Measurements from ENCODE around the gene ABI2.
"Not testable (repeated sequence)": the region's sequence is repeated elsewhere in the genome, so short reads cannot be mapped to it uniquely, and the experiment has no call there.

ABI2 gene

DNA sequence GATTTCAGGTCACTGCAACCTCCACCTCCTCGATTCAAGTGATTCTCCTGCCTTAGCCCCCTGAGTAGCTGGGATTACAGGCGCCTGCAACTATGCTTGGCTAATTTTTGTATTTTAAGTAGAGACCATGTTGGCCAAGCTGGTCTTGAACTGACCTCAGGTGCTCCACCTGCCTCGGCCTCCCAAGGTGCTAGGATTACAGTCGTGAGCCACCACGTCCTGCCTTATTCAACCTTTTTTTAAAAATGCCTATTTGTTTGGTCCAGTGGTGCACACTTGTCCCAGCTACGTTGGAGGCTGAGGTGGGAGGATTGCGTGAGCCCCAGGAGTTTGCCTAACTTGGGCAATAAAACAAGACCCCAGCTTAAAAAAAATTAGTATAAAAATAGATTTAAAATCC lies 46.1 kb upstream of the ABI2 start:
- Histone ChIP-seq H3K4me2 (ENCODE audit: low read depth, low read length, poor library complexity, severe bottlenecking) (no peak overlapping the region), H2AFZ (ENCODE audit: low read length) (no peak overlapping the region), H3K9me2 (replicated peaks; ENCODE audit: low read depth, low read length) (no peaks in the 10 kb centered on the region), H3K9ac (ENCODE audit: low read depth, low read length, poor library complexity, severe bottlenecking) (no peak overlapping the region), H3K36me3 (ENCODE audit: insufficient read depth, low read length) (peaks cover 56% of the 10 kb centered on the region; the same call in 1 of the 2 replicates), H3K79me2 (ENCODE audit: insufficient read depth, low read length) (no peaks in the 10 kb centered on the region), H3K27me3 (ENCODE audit: insufficient read depth, low read length, poor library complexity, severe bottlenecking) (no peaks in the 10 kb centered on the region), H4K20me1 (ENCODE audit: insufficient read depth, low read length, poor library complexity, severe bottlenecking) (no peaks in the 10 kb centered on the region), H3K9me3 (ENCODE audit: insufficient read depth, low read depth, low read length) (no peaks in the 10 kb centered on the region), H3F3A (ENCODE audit: low read depth) (no peaks in the 10 kb centered on the region), H3K4me1 (ENCODE audit: insufficient read depth, low read length, poor library complexity, severe bottlenecking) (no peaks in the 10 kb centered on the region), H3K4me3 (ENCODE audit: low read length, poor library complexity, severe bottlenecking) (no peak overlapping the region)
- TF ChIP-seq, protein P1, sequence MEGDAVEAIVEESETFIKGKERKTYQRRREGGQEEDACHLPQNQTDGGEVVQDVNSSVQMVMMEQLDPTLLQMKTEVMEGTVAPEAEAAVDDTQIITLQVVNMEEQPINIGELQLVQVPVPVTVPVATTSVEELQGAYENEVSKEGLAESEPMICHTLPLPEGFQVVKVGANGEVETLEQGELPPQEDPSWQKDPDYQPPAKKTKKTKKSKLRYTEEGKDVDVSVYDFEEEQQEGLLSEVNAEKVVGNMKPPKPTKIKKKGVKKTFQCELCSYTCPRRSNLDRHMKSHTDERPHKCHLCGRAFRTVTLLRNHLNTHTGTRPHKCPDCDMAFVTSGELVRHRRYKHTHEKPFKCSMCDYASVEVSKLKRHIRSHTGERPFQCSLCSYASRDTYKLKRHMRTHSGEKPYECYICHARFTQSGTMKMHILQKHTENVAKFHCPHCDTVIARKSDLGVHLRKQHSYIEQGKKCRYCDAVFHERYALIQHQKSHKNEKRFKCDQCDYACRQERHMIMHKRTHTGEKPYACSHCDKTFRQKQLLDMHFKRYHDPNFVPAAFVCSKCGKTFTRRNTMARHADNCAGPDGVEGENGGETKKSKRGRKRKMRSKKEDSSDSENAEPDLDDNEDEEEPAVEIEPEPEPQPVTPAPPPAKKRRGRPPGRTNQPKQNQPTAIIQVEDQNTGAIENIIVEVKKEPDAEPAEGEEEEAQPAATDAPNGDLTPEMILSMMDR (conservative IDR thresholded peaks at IDR 0.05; ENCODE audit: low read length) = no peak
- TF ChIP-seq EZH2phosphoT487 (IDR thresholded peaks at IDR 0.05; ENCODE audit: borderline replicate concordance) = no peak

DNA sequence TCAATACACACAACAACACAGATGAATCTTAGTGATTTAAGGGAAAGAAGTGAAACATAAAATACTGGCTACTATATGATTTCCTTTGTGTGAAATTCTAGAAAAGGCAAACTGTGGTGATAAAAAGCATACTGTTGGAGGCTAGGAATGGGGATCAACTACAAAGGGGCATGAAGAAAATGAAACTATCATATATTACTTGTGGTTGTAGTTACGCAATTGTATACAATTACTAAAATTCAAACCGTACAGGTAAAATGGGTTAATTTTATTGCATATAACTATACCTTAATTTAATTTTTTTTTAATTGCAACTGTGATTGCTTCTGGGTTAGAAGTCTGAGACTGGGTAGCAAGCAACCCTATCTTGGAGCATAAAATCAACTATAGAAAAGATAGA lies 41.7 kb upstream of the ABI2 start:
- Histone ChIP-seq H3K4me3 (ENCODE audit: low read length, poor library complexity, severe bottlenecking) (no peak overlapping the region), H3K9me3 (ENCODE audit: insufficient read depth, low read depth, low read length) (no peaks in the 10 kb centered on the region), H3K9me2 (replicated peaks; ENCODE audit: low read depth, low read length) (no peaks in the 10 kb centered on the region), H2AFZ (ENCODE audit: low read length) (no peak overlapping the region), H3K9ac (ENCODE audit: low read depth, low read length, poor library complexity, severe bottlenecking) (no peak overlapping the region), H3K27me3 (ENCODE audit: insufficient read depth, low read length, poor library complexity, severe bottlenecking) (no peaks in the 10 kb centered on the region), H3K79me2 (ENCODE audit: insufficient read depth, low read length) (no peaks in the 10 kb centered on the region), H3F3A (ENCODE audit: low read depth) (no peaks in the 10 kb centered on the region), H4K20me1 (ENCODE audit: insufficient read depth, low read length, poor library complexity, severe bottlenecking) (no peaks in the 10 kb centered on the region), H3K4me2 (ENCODE audit: low read depth, low read length, poor library complexity, severe bottlenecking) (no peak overlapping the region), H3K36me3 (ENCODE audit: insufficient read depth, low read length) (peaks cover 30% of the 10 kb centered on the region; the same call in 1 of the 2 replicates), H3K4me1 (ENCODE audit: insufficient read depth, low read length, poor library complexity, severe bottlenecking) (no peaks in the 10 kb centered on the region)
- no peak for TF ChIP-seq EZH2phosphoT487 (IDR thresholded peaks at IDR 0.05; ENCODE audit: borderline replicate concordance)
- TF ChIP-seq, protein P1 (conservative IDR thresholded peaks at IDR 0.05; ENCODE audit: low read length) = no peak

DNA sequence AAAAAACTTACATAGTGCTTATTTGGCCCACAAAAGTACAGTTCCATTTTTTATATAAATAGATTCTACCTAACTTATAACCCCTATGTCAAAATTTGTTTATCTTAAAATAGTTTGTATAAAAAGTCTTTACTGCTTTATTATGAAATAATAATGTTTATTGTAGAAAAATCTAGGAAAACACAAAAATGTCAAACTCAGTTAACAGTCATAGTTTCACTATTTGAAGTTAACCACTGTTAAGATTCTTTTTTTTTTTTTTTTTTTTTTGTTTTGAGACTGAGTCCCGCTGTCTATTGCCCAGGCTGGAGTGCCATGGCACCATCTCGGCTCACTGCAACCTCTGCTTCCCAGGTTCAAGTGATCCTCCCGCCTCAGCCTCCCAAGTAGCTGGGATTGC lies 26.5 kb upstream of the ABI2 start:
- TF ChIP-seq, protein P1 (conservative IDR thresholded peaks at IDR 0.05; ENCODE audit: low read length) = no peak
- no peak for TF ChIP-seq EZH2phosphoT487 (IDR thresholded peaks at IDR 0.05; ENCODE audit: borderline replicate concordance)

DNA sequence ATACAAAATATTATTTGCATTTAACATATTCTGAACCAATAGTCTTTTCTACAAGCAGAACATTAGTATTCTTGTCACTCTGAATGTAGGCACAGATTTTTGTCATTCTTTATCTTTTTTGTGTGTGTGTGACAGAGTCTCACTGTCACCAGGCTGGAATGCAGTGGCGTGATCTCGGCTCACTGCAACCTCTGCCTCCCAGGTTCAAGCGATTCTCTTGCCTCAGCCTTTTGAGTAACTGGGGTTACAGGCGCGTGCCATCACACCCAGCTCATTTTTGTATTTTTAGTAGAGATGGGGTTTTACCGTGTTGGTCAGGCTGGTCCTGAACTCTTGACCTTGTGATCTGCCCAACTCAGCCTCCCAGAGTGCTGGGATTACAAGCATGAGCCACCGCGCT lies 25.6 kb upstream of the ABI2 start:
- not testable (repeated sequence) for H3K4me3 ChIP-seq (ENCODE audit: low read length, poor library complexity, severe bottlenecking); H3K27me3 ChIP-seq (ENCODE audit: insufficient read depth, low read length, poor library complexity, severe bottlenecking); H4K20me1 ChIP-seq (ENCODE audit: insufficient read depth, low read length, poor library complexity, severe bottlenecking); H3K79me2 ChIP-seq (ENCODE audit: insufficient read depth, low read length); H3K4me1 ChIP-seq (ENCODE audit: insufficient read depth, low read length, poor library complexity, severe bottlenecking); H3K9ac ChIP-seq (ENCODE audit: low read depth, low read length, poor library complexity, severe bottlenecking); H3K4me2 ChIP-seq (ENCODE audit: low read depth, low read length, poor library complexity, severe bottlenecking); H3K36me3 ChIP-seq (ENCODE audit: insufficient read depth, low read length); H3K9me2 ChIP-seq (replicated peaks; ENCODE audit: low read depth, low read length); H3K9me3 ChIP-seq (ENCODE audit: insufficient read depth, low read depth, low read length); H2AFZ ChIP-seq (ENCODE audit: low read length); H3F3A ChIP-seq (ENCODE audit: low read depth)

More for the DNA sequence above, 26.5 kb upstream of the ABI2 start:
- Histone ChIP-seq H3K9ac (ENCODE audit: low read depth, low read length, poor library complexity, severe bottlenecking) (no peak overlapping the region), H3K9me2 (replicated peaks; ENCODE audit: low read depth, low read length) (no peaks in the 10 kb centered on the region), H3K4me2 (ENCODE audit: low read depth, low read length, poor library complexity, severe bottlenecking) (no peak overlapping the region), H4K20me1 (ENCODE audit: insufficient read depth, low read length, poor library complexity, severe bottlenecking) (no peaks in the 10 kb centered on the region), H2AFZ (ENCODE audit: low read length) (no peak overlapping the region), H3K4me3 (ENCODE audit: low read length, poor library complexity, severe bottlenecking) (no peak overlapping the region), H3K9me3 (ENCODE audit: insufficient read depth, low read depth, low read length) (no peaks in the 10 kb centered on the region), H3K4me1 (ENCODE audit: insufficient read depth, low read length, poor library complexity, severe bottlenecking) (no peaks in the 10 kb centered on the region), H3K79me2 (ENCODE audit: insufficient read depth, low read length) (no peaks in the 10 kb centered on the region), H3K36me3 (ENCODE audit: insufficient read depth, low read length) (0 out of 2 replicates have a peak, but pooled peaks cover 5% of the 10 kb centered on the region), H3F3A (ENCODE audit: low read depth) (no peaks in the 10 kb centered on the region), H3K27me3 (ENCODE audit: insufficient read depth, low read length, poor library complexity, severe bottlenecking) (no peaks in the 10 kb centered on the region)

Measured in Loucy (cell line).